ENCODE measurements around the gene EPHA2.

DNA sequence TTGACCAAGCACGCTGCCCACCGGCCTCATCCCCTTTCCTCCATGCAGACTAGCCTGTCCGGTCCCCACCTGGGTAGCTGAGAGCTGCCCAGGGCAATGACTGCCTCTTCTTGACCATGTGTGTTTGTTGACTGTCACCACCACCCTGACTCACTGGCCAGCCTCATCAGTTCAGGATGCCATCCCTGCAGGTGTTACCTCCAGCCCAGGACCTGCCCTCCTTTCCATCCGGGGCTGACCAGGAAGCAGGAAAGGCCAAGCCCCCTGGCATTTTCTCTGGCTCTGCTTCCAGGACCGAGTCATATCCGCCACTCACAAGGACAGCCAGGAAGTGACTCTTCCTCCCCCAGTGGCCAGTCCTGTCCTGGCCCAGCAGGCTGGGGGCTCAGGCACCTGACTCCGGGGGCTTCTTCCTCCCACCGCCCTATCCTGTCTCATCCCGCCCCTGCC is 17.1 kb downstream of the EPHA2 start:
- TF ChIP-seq POLR2AphosphoS5 (IDR thresholded peaks at IDR 0.05; ENCODE audit: borderline replicate concordance, low read depth, low read length) (no peak), EZH2 (IDR thresholded peaks at IDR 0.05) (no peak), FOXP2 (optimal IDR thresholded peaks at IDR 0.05; ENCODE audit: control extremely low read depth, extremely low read length, insufficient read depth) (no peak)
